ENCODE measurements around the gene CCR9. TPM values are rescaled to one million over a fixed set of nuclear protein-coding genes. Genes with fewer than 3 reads are reported as not detected.

The CCR9 gene
- total RNA-seq, 2 experiments from 2014 or later = 0.28 TPM

- no peak for DNase-seq
- H3K27ac Mint-ChIP-seq = no peak overlapping the region
- ChIA-PET CTCF (interaction anchor here (6.8 to 8.2 kb wide), 2 partner anchors 147 to 171 kb away, joined by 52 to 60 read pairs; no protein-coding TSS in a partner anchor), POLR2A (no interaction called here)
- H3K27me3 Mint-ChIP-seq = no peaks in the 10 kb centered on the region
- H3K9me3 Mint-ChIP-seq = no peaks in the 10 kb centered on the region
- H3K36me3 Mint-ChIP-seq (ENCODE audit: low read depth) = peaks cover 87% of the 10 kb centered on the region
- H3K4me3 Mint-ChIP-seq = no peak overlapping the region
- H3K4me1 Mint-ChIP-seq = peaks cover 5% of the 10 kb centered on the region
These were observed 45.8 kb downstream of the CCR9 start for GRCh38 chr3:45932112-45932511.

GRCh38 chr3:45933591-45933990 is 47.2 kb downstream of the CCR9 start:
- Mint-ChIP-seq H3K4me3 (no peak overlapping the region), H3K27ac (no peak overlapping the region), H3K27me3 (no peaks in the 10 kb centered on the region), H3K4me1 (peaks cover 10% of the 10 kb centered on the region), H3K9me3 (no peaks in the 10 kb centered on the region), H3K36me3 (ENCODE audit: low read depth) (peaks cover 76% of the 10 kb centered on the region)
- ChIA-PET POLR2A (no interaction called here), CTCF (interaction anchor here (1.2 to 7.5 kb wide), 2 partner anchors 146 to 445 kb away, joined by 3 to 232 read pairs; no protein-coding TSS in a partner anchor)
- DNase-seq = no peak

DNA sequence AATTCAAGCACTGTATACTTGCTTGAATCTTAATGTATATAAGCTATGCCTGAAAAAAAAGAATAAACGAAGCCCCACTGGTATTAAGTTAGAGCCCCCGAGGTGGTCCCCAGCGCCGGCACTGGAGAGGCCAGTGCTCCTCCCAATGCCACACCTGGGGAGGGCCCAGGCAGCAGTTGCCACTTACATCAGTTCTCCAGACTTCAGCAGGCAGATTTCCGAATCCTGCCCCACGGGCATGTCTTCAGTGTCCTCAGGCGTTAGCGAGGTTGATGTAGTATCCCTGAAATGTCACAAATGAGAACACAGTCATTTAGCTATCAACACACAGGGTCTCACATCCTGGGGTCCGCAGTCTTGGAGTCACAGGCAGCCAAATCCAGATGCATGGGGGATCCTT is 49.9 kb downstream of the CCR9 start:
- no peak overlapping the region for H3K4me3 Mint-ChIP-seq
- H3K9me3 Mint-ChIP-seq = no peaks in the 10 kb centered on the region
- ChIA-PET CTCF (interaction anchor here (7.5 kb wide), 1 partner anchor 143 kb away, joined by 232 read pairs; no protein-coding TSS in a partner anchor), POLR2A (no interaction called here)
- H3K27me3 Mint-ChIP-seq = no peaks in the 10 kb centered on the region
- no peak for DNase-seq
- H3K4me1 Mint-ChIP-seq = peaks cover 29% of the 10 kb centered on the region
- H3K27ac Mint-ChIP-seq = no peak overlapping the region
- H3K36me3 Mint-ChIP-seq (ENCODE audit: low read depth) = peaks cover 73% of the 10 kb centered on the region

DNA sequence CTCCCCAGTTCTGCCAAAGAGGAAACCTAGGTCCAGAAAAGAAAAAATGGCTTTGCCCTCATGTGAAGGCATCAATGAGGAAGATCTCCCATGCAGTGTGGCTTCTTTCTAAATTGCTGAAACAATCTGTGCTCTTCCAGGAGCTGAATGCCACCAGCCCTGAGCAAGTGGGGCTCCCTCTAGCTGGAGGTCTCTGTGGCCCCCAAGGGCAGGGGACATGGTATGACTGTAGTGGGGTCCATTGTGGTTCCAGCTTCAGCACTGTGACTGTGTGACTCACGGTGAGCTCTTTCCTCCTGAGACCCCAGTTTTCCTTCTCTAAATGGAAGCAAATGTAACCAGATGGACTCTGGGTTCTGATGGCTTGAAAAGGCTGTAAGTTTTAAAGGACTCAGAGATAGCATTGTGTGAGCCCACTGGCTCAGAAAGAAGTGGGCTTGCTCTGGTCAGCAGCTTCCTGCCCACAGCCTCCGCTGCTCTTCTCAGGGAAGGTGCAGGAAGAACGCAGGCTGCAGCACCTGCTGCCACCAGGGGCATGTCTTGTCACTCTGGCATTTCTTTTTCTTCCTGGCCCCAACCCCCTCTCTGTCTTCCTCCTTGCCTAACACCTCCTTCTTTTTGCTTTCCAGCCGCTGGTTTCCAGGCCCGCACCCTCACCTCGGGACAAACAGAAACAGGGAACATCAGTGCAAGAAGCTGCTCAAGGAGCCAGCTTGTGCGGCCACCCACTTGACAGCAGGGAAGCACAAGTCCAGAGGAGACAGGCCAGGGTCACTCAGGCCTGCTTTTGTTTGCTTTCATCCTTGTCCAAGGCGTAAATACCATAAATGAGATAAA is 51.1 kb downstream of the CCR9 start:
- H3K36me3 Mint-ChIP-seq (ENCODE audit: low read depth) = peaks cover 77% of the 10 kb centered on the region
- DNase-seq = no peak
- H3K27me3 Mint-ChIP-seq = no peaks in the 10 kb centered on the region
- CTCF ChIA-PET = interaction anchor here (0.9 to 7.5 kb wide), 10 partner anchors 9 to 469 kb away, joined by 3 to 232 read pairs (median 4); partner anchors contain the start of genes CCR5AS, CCRL2 and FYCO1
- peaks cover 38% of the 10 kb centered on the region for H3K4me1 Mint-ChIP-seq
- no peak overlapping the region for H3K4me3 Mint-ChIP-seq
- H3K9me3 Mint-ChIP-seq = no peaks in the 10 kb centered on the region
- no peak overlapping the region for H3K27ac Mint-ChIP-seq
- POLR2A ChIA-PET = interaction anchor here (0.9 to 2.0 kb wide), 3 partner anchors 13 to 142 kb away, joined by 3 to 6 read pairs (median 3); no protein-coding TSS in a partner anchor

GRCh38 chr3:45938043-45938435 is 51.7 kb downstream of the CCR9 start:
- peaks cover 73% of the 10 kb centered on the region for H3K36me3 Mint-ChIP-seq (ENCODE audit: low read depth)
- peaks cover 44% of the 10 kb centered on the region for H3K4me1 Mint-ChIP-seq
- no peaks in the 10 kb centered on the region for H3K27me3 Mint-ChIP-seq
- no peaks in the 10 kb centered on the region for H3K9me3 Mint-ChIP-seq
- H3K4me3 Mint-ChIP-seq = no peak overlapping the region
- no peak for DNase-seq
- CTCF ChIA-PET = interaction anchor here (0.6 to 7.5 kb wide), 24 partner anchors 10 to 469 kb away, joined by 3 to 232 read pairs (median 6); partner anchors contain the start of genes CCR1, CCR5, CCR5AS and CCRL2
- no peak overlapping the region for H3K27ac Mint-ChIP-seq
- POLR2A ChIA-PET = interaction anchor here (0.6 to 2.3 kb wide), 9 partner anchors 12 to 439 kb away, joined by 3 to 24 read pairs (median 4); partner anchors contain the start of gene FYCO1

DNA sequence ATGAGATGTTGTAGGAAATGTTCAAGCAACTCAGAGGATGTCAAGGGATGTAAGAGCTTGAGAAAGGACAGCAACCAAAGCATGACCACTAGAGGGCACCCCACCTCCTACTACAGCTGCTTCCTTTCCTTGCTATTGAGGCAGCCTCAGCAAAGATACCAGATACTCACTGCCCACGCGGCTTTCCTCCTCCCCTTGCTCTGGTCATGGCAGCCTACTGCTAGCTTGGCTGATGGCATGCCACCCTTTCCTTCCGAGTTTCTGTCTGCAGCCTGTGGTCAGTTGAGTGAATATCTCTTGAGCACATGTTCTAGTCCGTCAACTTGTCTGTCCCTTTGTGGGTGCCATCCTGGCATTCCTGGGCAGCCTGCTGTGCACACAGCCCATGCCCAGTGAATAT is 52.5 kb downstream of the CCR9 start:
- ChIA-PET CTCF (interaction anchor here (0.6 to 7.5 kb wide), 29 partner anchors 9 to 468 kb away, joined by 3 to 232 read pairs (median 5); partner anchors contain the start of genes CCR1, CCR5, CCR5AS and CCRL2), POLR2A (interaction anchor here (0.6 to 2.3 kb wide), 14 partner anchors 11 to 438 kb away, joined by 3 to 24 read pairs (median 4); partner anchors contain the start of gene FYCO1)
- H3K4me3 Mint-ChIP-seq = no peak overlapping the region
- H3K36me3 Mint-ChIP-seq (ENCODE audit: low read depth) = peaks cover 71% of the 10 kb centered on the region
- H3K27ac Mint-ChIP-seq = peak overlapping the region; percentile 2
- H3K27me3 Mint-ChIP-seq = no peaks in the 10 kb centered on the region
- peaks cover 52% of the 10 kb centered on the region for H3K4me1 Mint-ChIP-seq
- no peaks in the 10 kb centered on the region for H3K9me3 Mint-ChIP-seq
- peak; percentile 89 for DNase-seq

GRCh38 chr3:45939341-45939771 is 53.0 kb downstream of the CCR9 start:
- H3K4me1 Mint-ChIP-seq = peaks cover 53% of the 10 kb centered on the region
- H3K27ac Mint-ChIP-seq = peak overlapping the region; percentile 2
- ChIA-PET CTCF (interaction anchor here (0.6 to 7.5 kb wide), 23 partner anchors 9 to 444 kb away, joined by 3 to 232 read pairs (median 6); partner anchors contain the start of genes CCR1 and CCR5), POLR2A (interaction anchor here (1.0 to 2.3 kb wide), 11 partner anchors 11 to 148 kb away, joined by 3 to 24 read pairs (median 4); partner anchors contain the start of gene FYCO1)
- no peaks in the 10 kb centered on the region for H3K9me3 Mint-ChIP-seq
- DNase-seq = no peak
- no peaks in the 10 kb centered on the region for H3K27me3 Mint-ChIP-seq
- H3K36me3 Mint-ChIP-seq (ENCODE audit: low read depth) = peaks cover 68% of the 10 kb centered on the region
- no peak overlapping the region for H3K4me3 Mint-ChIP-seq

- Mint-ChIP-seq H3K4me3 (no peak overlapping the region), H3K36me3 (ENCODE audit: low read depth) (peaks cover 68% of the 10 kb centered on the region), H3K4me1 (peaks cover 62% of the 10 kb centered on the region), H3K27me3 (no peaks in the 10 kb centered on the region), H3K9me3 (no peaks in the 10 kb centered on the region), H3K27ac (no peak overlapping the region)
- POLR2A ChIA-PET = interaction anchor here (1.4 to 4.2 kb wide), 5 partner anchors 11 to 139 kb away, joined by 4 to 48 read pairs (median 7); partner anchors contain the start of gene FYCO1
- no peak for DNase-seq
- CTCF ChIA-PET = interaction anchor here (1.7 to 7.5 kb wide), 6 partner anchors 12 to 438 kb away, joined by 6 to 232 read pairs (median 18); partner anchors contain the start of gene CCR5
These were observed 53.8 kb downstream of the CCR9 start for GRCh38 chr3:45940004-45940780.

DNA sequence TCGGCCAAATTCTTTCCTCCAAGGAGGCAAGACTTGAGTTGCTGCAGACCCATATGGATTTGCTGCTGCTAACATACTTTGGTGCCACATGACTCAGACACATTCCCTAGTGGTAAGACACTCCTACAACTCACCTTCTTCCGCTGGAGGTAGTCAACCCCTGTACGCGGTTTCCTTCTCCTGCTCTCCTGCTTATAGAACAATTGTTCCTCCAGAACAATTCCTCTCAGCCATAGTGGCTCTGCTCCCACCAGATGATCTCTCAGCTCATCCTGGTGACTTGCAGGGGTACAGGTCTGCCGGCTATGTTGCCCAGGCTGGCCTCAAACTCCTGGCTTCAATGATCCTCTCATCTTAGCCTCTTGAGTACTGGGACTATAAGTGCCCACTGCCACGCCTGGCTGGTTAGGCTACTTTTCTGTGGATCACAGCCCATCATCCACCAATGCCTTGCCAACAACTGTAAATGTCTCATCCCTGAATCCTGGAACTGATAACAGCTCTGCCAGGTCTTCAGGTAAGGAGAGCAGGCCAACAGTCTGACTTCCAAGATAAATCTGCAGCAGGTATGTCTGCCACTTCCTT is 54.5 kb downstream of the CCR9 start:
- ChIA-PET CTCF (interaction anchor here (0.9 to 7.5 kb wide), 5 partner anchors 24 to 431 kb away, joined by 3 to 232 read pairs (median 18); no protein-coding TSS in a partner anchor), POLR2A (interaction anchor here (1.4 to 4.2 kb wide), 2 partner anchors 10 to 53 kb away, joined by 7 to 48 read pairs; partner anchors contain the start of gene FYCO1)
- Mint-ChIP-seq H3K36me3 (ENCODE audit: low read depth) (peaks cover 68% of the 10 kb centered on the region), H3K4me1 (peaks cover 69% of the 10 kb centered on the region), H3K27ac (no peak overlapping the region), H3K27me3 (no peaks in the 10 kb centered on the region), H3K4me3 (no peak overlapping the region), H3K9me3 (no peaks in the 10 kb centered on the region)
- no peak for DNase-seq

GRCh38 chr3:45942051-45942825 is 55.9 kb downstream of the CCR9 start:
- DNase-seq = no peak
- peaks cover 82% of the 10 kb centered on the region for H3K4me1 Mint-ChIP-seq
- H3K27ac Mint-ChIP-seq = peak overlapping the region; percentile 86
- peak overlapping the region; percentile 71 for H3K4me3 Mint-ChIP-seq
- POLR2A ChIA-PET = interaction anchor here (0.9 to 6.6 kb wide), 12 partner anchors 15 to 428 kb away, joined by 3 to 48 read pairs (median 6); partner anchors contain the start of genes CCR5 and FYCO1
- peaks cover 2% of the 10 kb centered on the region for H3K9me3 Mint-ChIP-seq
- peaks cover 76% of the 10 kb centered on the region for H3K36me3 Mint-ChIP-seq (ENCODE audit: low read depth)
- H3K27me3 Mint-ChIP-seq = no peaks in the 10 kb centered on the region
- CTCF ChIA-PET = interaction anchor here (0.6 to 7.1 kb wide), 11 partner anchors 52 to 435 kb away, joined by 3 to 94 read pairs (median 4); partner anchors contain the start of gene FYCO1

GRCh38 chr3:45943207-45943846 is 57.0 kb downstream of the CCR9 start, which contains the start of gene CXCR6:
Gene CXCR6, plus strand, starts transcription at chr3:45943464. Its CDS starts 3,018 bp downstream, at chr3:45946482.
- H3K27me3 Mint-ChIP-seq = no peaks in the 10 kb centered on the region
- ChIA-PET CTCF (interaction anchor here (0.6 to 7.1 kb wide), 16 partner anchors 13 to 434 kb away, joined by 3 to 94 read pairs (median 4); partner anchors contain the start of genes CCR1 and FYCO1), POLR2A (interaction anchor here (0.7 to 6.6 kb wide), 23 partner anchors 8 to 427 kb away, joined by 3 to 48 read pairs (median 4); partner anchors contain the start of genes CCR2, CCR5 and FYCO1)
- peak; percentile 57 for DNase-seq
- peaks cover 86% of the 10 kb centered on the region for H3K36me3 Mint-ChIP-seq (ENCODE audit: low read depth)
- H3K4me1 Mint-ChIP-seq = peaks cover 89% of the 10 kb centered on the region
- H3K9me3 Mint-ChIP-seq = peaks cover 2% of the 10 kb centered on the region
- H3K4me3 Mint-ChIP-seq = peak within 1 kb of the TSS; percentile 71
- peak within 1 kb of the TSS; percentile 86 for H3K27ac Mint-ChIP-seq
